Breast epithelium (tissue), 4 donors: ENCODE measurements around the gene HSD17B14. TPM values are rescaled to one million over a fixed set of nuclear protein-coding genes. Genes with fewer than 3 reads are reported as not detected.
"Not testable (repeated sequence)": the region's sequence is repeated elsewhere in the genome, so short reads cannot be mapped to it uniquely, and the experiment has no call there.

Source experiments
- DNase-seq, 2 donors: peaks; one replicate each; pipeline ENCODE4 v3.0.0-alpha.2; 2019; ENCODE audit warnings: low spot score in 2 of 2
- H3K27ac ChIP-seq, 2 donors: fragments of 200-600 bp; sonication (generic) in 1 of 2; one replicate each; pipeline ENCODE4 v1.5.1; 2016 to 2019; ENCODE audit warnings: mild to moderate bottlenecking in 1 of 2
- H3K27me3 ChIP-seq, 2 donors: fragments of 200-600 bp; sonication (generic) in 1 of 2; one replicate each; pipeline versions ENCODE4 v1.5.1 to v1.6.0; 2017 to 2019; ENCODE audit warnings: control low read depth in 1 of 2, mild to moderate bottlenecking in 1 of 2
- H3K36me3 ChIP-seq: fragments of 200-600 bp; one replicate; pipeline ENCODE4 v1.5.1; 2019
- H3K4me1 ChIP-seq, 2 donors: fragments of 200-600 bp; sonication (generic); one replicate each; pipeline ENCODE4 v1.5.1; 2016 to 2019; ENCODE audit warnings: control low read depth in 1 of 2
- H3K4me3 ChIP-seq, 3 donors: fragments of 200-600 bp; sonication (generic); 1 replicate in 2 of 3; 2 replicates in 1 of 3; pipeline ENCODE4 v1.5.1; 2016 to 2019; ENCODE audit warnings: mild to moderate bottlenecking in 3 of 3, moderate library complexity in 2 of 3
- H3K9me3 ChIP-seq, 2 donors: fragments of 200-600 bp; sonication (generic) in 1 of 2; one replicate each; pipeline ENCODE4 v1.5.1; 2016 to 2019; ENCODE audit warnings: control low read depth in 1 of 2
- CTCF ChIP-seq, 3 donors: fragments of 450-650 bp; IDR thresholded peaks; one replicate each; pipeline ENCODE4 v1.5.1; 2016 to 2017; ENCODE audit warnings: antibody characterized with exemption in 3 of 3, mild to moderate bottlenecking in 3 of 3, moderate library complexity in 3 of 3
- POLR2A ChIP-seq: fragments of 450-650 bp; IDR thresholded peaks from one replicate; pipeline ENCODE4 v1.6.1; 2016; ENCODE audit warnings: antibody characterized with exemption, mild to moderate bottlenecking, moderate library complexity
- POLR2AphosphoS5 ChIP-seq, 3 donors: sonication (generic); formaldehyde crosslinking; IDR thresholded peaks; one replicate each; pipeline ENCODE4 v1.6.1; 2017; ENCODE audit warnings: antibody characterized with exemption in 3 of 3
- intact Hi-C: fragments of 100-400 bp; cut with DNase I; formaldehyde crosslinking; loops from one replicate; pipeline ENCODE4 v1.15.1; 2023; ENCODE audit warnings: low total_unique reads
- total RNA-seq, 3 donors: library from RNA; depleted of rRNA; stranded (reverse); fragments of >200 nt; gene quantifications; one replicate each; pipeline ENCODE4 v1.1.0, GENCODE V29; 2016

Gene HSD17B14
- total RNA-seq, 3 donors from 2014 or later, result 13.1 to 18.6 (median 14.6) TPM

- intact Hi-C loops, result no loop called here
- Histone ChIP-seq H3K4me1 (no peaks in the 10 kb centered on the region), H3K9me3 (no peaks in the 10 kb centered on the region), H3K27ac (peak overlapping the region in 1 of 2 donors; percentile 39), H3K27me3 (no peaks in the 10 kb centered on the region), H3K36me3 (no peaks in the 10 kb centered on the region), H3K4me3 (no peak overlapping the region)
- TF ChIP-seq CTCF (IDR thresholded peaks at IDR 0.05), result no peak
- TF ChIP-seq POLR2AphosphoS5 (IDR thresholded peaks at IDR 0.05), result peak in 1 of 3 donors; percentile 33
- DNase-seq, result peak; percentile 59 to 64
These were observed 63.8 kb downstream of the HSD17B14 start for GRCh38 chr19:48772503-48772953.

- DNase-seq, result no peak
- TF ChIP-seq POLR2AphosphoS5 (IDR thresholded peaks at IDR 0.05), result no peak
- TF ChIP-seq POLR2A, result no peak
- no peak for TF ChIP-seq CTCF (IDR thresholded peaks at IDR 0.05)
- H3K4me3 ChIP-seq, result no peak overlapping the region
- no peaks in the 10 kb centered on the region for H3K9me3 ChIP-seq
- H3K36me3 ChIP-seq, result no peaks in the 10 kb centered on the region
- no peak overlapping the region for H3K27ac ChIP-seq
- no peaks in the 10 kb centered on the region for H3K27me3 ChIP-seq
- H3K4me1 ChIP-seq, result no peaks in the 10 kb centered on the region
- intact Hi-C loops, result no loop called here
These were observed 65.4 kb downstream of the HSD17B14 start for GRCh38 chr19:48770734-48771472.

- H3K4me3 ChIP-seq, result no peak overlapping the region
- H3K4me1 ChIP-seq, result no peaks in the 10 kb centered on the region
- no peaks in the 10 kb centered on the region for H3K36me3 ChIP-seq
- H3K27me3 ChIP-seq, result no peaks in the 10 kb centered on the region
- no peak for DNase-seq
- TF ChIP-seq POLR2A (no peak), POLR2AphosphoS5 (IDR thresholded peaks at IDR 0.05) (no peak), CTCF (IDR thresholded peaks at IDR 0.05) (no peak)
- intact Hi-C loops, result no loop called here
- no peak overlapping the region for H3K27ac ChIP-seq
- H3K9me3 ChIP-seq, result no peaks in the 10 kb centered on the region
These were observed 66.0 kb downstream of the HSD17B14 start for GRCh38 chr19:48770266-48770665.

- H3K9me3 ChIP-seq, result no peaks in the 10 kb centered on the region
- H3K27ac ChIP-seq, result no peak overlapping the region
- H3K27me3 ChIP-seq, result no peaks in the 10 kb centered on the region
- intact Hi-C loops, result no loop called here
- H3K4me1 ChIP-seq, result no peaks in the 10 kb centered on the region
- H3K4me3 ChIP-seq, result no peak overlapping the region
- no peaks in the 10 kb centered on the region for H3K36me3 ChIP-seq
- TF ChIP-seq CTCF (IDR thresholded peaks at IDR 0.05) (no peak), POLR2AphosphoS5 (IDR thresholded peaks at IDR 0.05) (no peak), POLR2A (no peak)
- DNase-seq, result no peak
These were observed 67.1 kb downstream of the HSD17B14 start for GRCh38 chr19:48768994-48769713.

GRCh38 chr19:48768171-48768753 is 68.0 kb downstream of the HSD17B14 start:
- H3K27ac ChIP-seq, intact Hi-C loops: not testable (repeated sequence)

GRCh38 chr19:48765816-48766215 is 70.5 kb downstream of the HSD17B14 start:
- H3K4me3 ChIP-seq, intact Hi-C loops, H3K27me3 ChIP-seq: not testable (repeated sequence)

More at GRCh38 chr19:48768171-48768753, 68.0 kb downstream of the HSD17B14 start:
- DNase-seq, H3K27me3 ChIP-seq, H3K9me3 ChIP-seq, H3K36me3 ChIP-seq, H3K4me1 ChIP-seq, H3K4me3 ChIP-seq: not testable (repeated sequence)

More at GRCh38 chr19:48765816-48766215, 70.5 kb downstream of the HSD17B14 start:
- not testable (repeated sequence) for H3K9me3 ChIP-seq, H3K4me1 ChIP-seq, H3K27ac ChIP-seq, DNase-seq, H3K36me3 ChIP-seq
